GM12878 (cell line): ENCODE measurements around the gene CEP135. TPM values are rescaled to one million over a fixed set of nuclear protein-coding genes. Genes with fewer than 3 reads are reported as not detected.

Experiments
- ATAC-seq: fragments of 200-7000 bp; cut with Tn5 transposase; 3 replicates; pipeline ENCODE4 v1.9.1; 2020; ENCODE audit warnings: mild to moderate bottlenecking, moderate library complexity
- Bru-seq: library from RNA; stranded (reverse); fragments of 400-500 nt; gene quantifications from one replicate; lab custom pipeline; 2021; lab: Mats Ljungman, UMichigan
- BruChase-seq, 2 experiments: library from RNA; stranded (reverse); fragments of 400-500 nt; gene quantifications; one replicate each; lab custom pipeline; 2021; lab: Mats Ljungman, UMichigan
- BruUV-seq: library from RNA; stranded (reverse); fragments of 400-500 nt; replicated peaks from 2 replicates; lab custom pipeline; 2021; lab: Mats Ljungman, UMichigan
- CTCF ChIA-PET: fragments of 300-600 bp; sonication (Branson Sonifier 250); formaldehyde crosslinking; extraction: SDS; loops from one replicate; lab custom pipeline; 2021; ENCODE audit warnings: inconsistent platforms; lab: Yijun Ruan, JAX
- POLR2A ChIA-PET: fragments of 350-600 bp; formaldehyde crosslinking; extraction: SDS; loops from one replicate; lab custom pipeline; 2021; ENCODE audit warnings: inconsistent platforms; lab: Charles Lee
- RAD21 ChIA-PET: fragments of 300-600 bp; sonication (Branson Sonifier 250); formaldehyde crosslinking; loops from one replicate; lab custom pipeline; 2023; ENCODE audit warnings: antibody characterized with exemption; ENCODE audit not compliant: unreplicated experiment; lab: Charles Lee
- SMC1A ChIA-PET: fragments of 300-600 bp; sonication (Branson Sonifier 250); formaldehyde crosslinking; loops from one replicate; lab custom pipeline; 2023; ENCODE audit not compliant: unreplicated experiment, uncharacterized antibody; lab: Charles Lee
- DNase-seq: peaks from one replicate; pipeline ENCODE4 v3.0.0-alpha.2; 2011; ENCODE audit warnings: low read depth, low spot score
- FAIRE-seq: peaks from 3 replicates; lab custom pipeline; 2011; peaks lifted over from hg19 to GRCh38; lab: Jason Lieb, UNC
- H2AFZ ChIP-seq: 2 replicates; pipeline ENCODE4 v1.6.0; 2011; ENCODE audit warnings: low read depth, low read length, control low read depth; ENCODE audit not compliant: control insufficient read depth
- H3K27ac ChIP-seq: 2 replicates; pipeline ENCODE4 v1.5.1; 2011; ENCODE audit warnings: control low read depth; ENCODE audit not compliant: control insufficient read depth, insufficient read depth
- H3K27me3 ChIP-seq, 2 experiments: replicated peaks in 1 of 2; 2 replicates each; pipeline versions ENCODE4 v1.6.0 to v1.6.1; 2011; ENCODE audit warnings: low read length in 1 of 2; ENCODE audit not compliant: control insufficient read depth in 2 of 2, insufficient read depth in 2 of 2
- H3K36me3 ChIP-seq, 2 experiments: 2 replicates each; pipeline ENCODE4 v1.5.1; 2011; ENCODE audit warnings: low read length in 1 of 2; ENCODE audit not compliant: control insufficient read depth in 2 of 2, insufficient read depth in 2 of 2
- H3K4me1 ChIP-seq: 2 replicates; pipeline ENCODE4 v1.6.1; 2011; ENCODE audit warnings: mild to moderate bottlenecking, low read length, moderate library complexity, mixed read lengths; ENCODE audit not compliant: control insufficient read depth, insufficient read depth
- H3K4me2 ChIP-seq: 2 replicates; pipeline ENCODE4 v1.6.0; 2011; ENCODE audit warnings: control low read depth; ENCODE audit not compliant: control insufficient read depth, insufficient read depth
- H3K4me3 ChIP-seq: fragments of 200-600 bp; sonication (generic); 2 replicates; pipeline ENCODE4 v1.5.1; 2016
- H3K79me2 ChIP-seq: 2 replicates; pipeline ENCODE4 v1.6.0; 2011; ENCODE audit warnings: low read length; ENCODE audit not compliant: control insufficient read depth, insufficient read depth
- H3K9ac ChIP-seq: 2 replicates; pipeline ENCODE4 v1.8.0; 2011; ENCODE audit warnings: low read length, control low read depth, mixed read lengths; ENCODE audit not compliant: control insufficient read depth, insufficient read depth
- H3K9me3 ChIP-seq: replicated peaks from 3 replicates; pipeline ENCODE4 v1.5.1; 2011; ENCODE audit warnings: mild to moderate bottlenecking, low read length; ENCODE audit not compliant: control insufficient read depth, insufficient read depth
- H4K20me1 ChIP-seq: 2 replicates; pipeline ENCODE4 v1.6.0; 2011; ENCODE audit not compliant: control insufficient read depth, insufficient read depth
- CREM ChIP-seq: IDR thresholded peaks from 2 replicates; pipeline ENCODE4 v1.6.1; 2014; ENCODE audit warnings: antibody characterized with exemption, low read depth
- GABPA ChIP-seq: IDR thresholded peaks from 2 replicates; pipeline ENCODE4 v1.6.1; 2014; ENCODE audit warnings: antibody characterized with exemption, low read depth, mild to moderate bottlenecking, inconsistent platforms
- NBN ChIP-seq: fragments of 450-650 bp; IDR thresholded peaks from 2 replicates; pipeline ENCODE4 v1.6.1; 2016
- NFXL1 ChIP-seq: fragments of 450-650 bp; IDR thresholded peaks from 2 replicates; pipeline ENCODE4 v1.6.1; 2017; ENCODE audit warnings: antibody characterized with exemption, mild to moderate bottlenecking, borderline replicate concordance
- NR2C2 ChIP-seq: IDR thresholded peaks from 2 replicates; pipeline ENCODE4 v1.6.1; 2011; ENCODE audit warnings: borderline replicate concordance, low read depth; ENCODE audit not compliant: control insufficient read depth, insufficient read length
- PAX5 ChIP-seq: IDR thresholded peaks from 2 replicates; pipeline ENCODE4 v1.6.1; 2011; ENCODE audit warnings: low read depth, low read length, borderline replicate concordance
- POLR2AphosphoS5 ChIP-seq: IDR thresholded peaks from 2 replicates; pipeline ENCODE4 v1.6.1; 2011; ENCODE audit warnings: mild to moderate bottlenecking, low read length, inconsistent platforms
- RBBP5 ChIP-seq: fragments of 200-600 bp; sonication (generic); conservative IDR thresholded peaks from 2 replicates; pipeline ENCODE4 v1.6.1; 2016
- RFX5 ChIP-seq: IDR thresholded peaks from 2 replicates; pipeline ENCODE4 v1.6.1; 2011; ENCODE audit warnings: low read depth, low read length, improper control_type of control experiment
- SKIL ChIP-seq: fragments of 450-650 bp; IDR thresholded peaks from 2 replicates; pipeline ENCODE4 v1.6.1; 2017; ENCODE audit warnings: mild to moderate bottlenecking, low read depth, inconsistent platforms; ENCODE audit not compliant: poor library complexity, severe bottlenecking
- SMAD5 ChIP-seq: IDR thresholded peaks from 2 replicates; pipeline ENCODE4 v1.6.1; 2016; ENCODE audit warnings: antibody characterized with exemption, low read depth
- TAF1 ChIP-seq: IDR thresholded peaks from 2 replicates; pipeline ENCODE4 v1.6.1; 2011; ENCODE audit warnings: mild to moderate bottlenecking, low read depth, low read length, borderline replicate concordance
- ZBED1 ChIP-seq: IDR thresholded peaks from 2 replicates; pipeline ENCODE4 v1.6.1; 2016; ENCODE audit warnings: borderline replicate concordance
- WGBS: methylation state at CpG from one replicate; pipeline ENCODE4 v1.1.6; 2016; ENCODE audit warnings: low lambda C conversion rate; ENCODE audit not compliant: insufficient replicate concordance, insufficient coverage; ENCODE audit errors: missing lambda C conversion rate; 5-methylcytosine and 5-hydroxymethylcytosine counted together
- in situ Hi-C: fragments of 300-500 bp; cut with MboI; formaldehyde crosslinking; loops from 9 replicates; pipeline ENCODE4 v1.14.3; 2018; ENCODE audit warnings: mixed read lengths
- intact Hi-C: fragments of 100-400 bp; cut with micrococcal nuclease; formaldehyde crosslinking; loops from one replicate; pipeline ENCODE4 v1.14.2; 2022; ENCODE audit not compliant: unreplicated experiment
- long read RNA-seq, 2 experiments: library from polyadenylated mRNA; unstranded; transcript quantifications; one replicate each; pipeline ENCODE4 v2.0.0, GENCODE V29; 2019 to 2020
- polyA minus RNA-seq, 3 experiments: library from RNA; depleted of rRNA, polyadenylated mRNA; stranded (reverse); fragments of >200 nt; gene quantifications; 2 replicates each; pipeline ENCODE4 v1.2.3, GENCODE V29; 2011
- polyA plus RNA-seq, 11 experiments: library from polyadenylated mRNA; depleted of rRNA in 4 of 11; unstranded in 6 of 11; stranded (reverse) in 5 of 11; fragments of >200 nt; fragmentation: Nextera tagmentation in 4 of 11; fragmentation: Illumina TruSeq in 1 of 11; extraction: Ambion mirVana in 4 of 11; extraction: Trizol in 1 of 11; gene quantifications; 1 replicate in 1 of 11; 2 replicates in 10 of 11; pipeline versions ENCODE4 v1.2.1 to v1.2.3, GENCODE V29; 2011 to 2016; ENCODE audit warnings: inconsistent platforms in 2 of 11, missing spikeins in 2 of 11, low read depth in 1 of 11
- total RNA-seq, 4 experiments: library from RNA; depleted of rRNA in 3 of 4; stranded (reverse); fragments of >200 nt in 3 of 4; fragmentation: Illumina TruSeq in 1 of 4; extraction: Trizol in 1 of 4; gene quantifications; 2 replicates each; pipeline versions ENCODE4 v1.2.1 to v1.2.3, GENCODE V29; 2013 to 2021

The CEP135 gene
- 65.3 and 67.2 TPM in 2 replicates for total RNA-seq (2013; cell fraction: nucleolus; rRNA removed)
- total RNA-seq (2014; rRNA removed), result 12.2 and 13.5 TPM in 2 replicates
- 13.6 and 13.9 TPM in 2 replicates for total RNA-seq (2014; rRNA removed; fragmentation: Illumina TruSeq; extraction: Trizol)
- 7.4 and 10.4 TPM in 2 replicates for total RNA-seq (2021)
- 2.7 TPM for polyA plus RNA-seq (2011; ENCODE audit: low read depth)
- 12.3 and 22.3 TPM in 2 replicates for polyA plus RNA-seq (2011; rRNA removed)
- polyA plus RNA-seq (2011; cell fraction: cytosol; rRNA removed), result 3.6 and 3.9 TPM in 2 replicates
- 8.6 and 17.2 TPM in 2 replicates for polyA plus RNA-seq (2011; cell fraction: nucleus; rRNA removed)
- polyA plus RNA-seq (2012), result 4.2 and 4.9 TPM in 2 replicates
- 12.8 and 14.8 TPM in 2 replicates for polyA plus RNA-seq (2014; fragmentation: Illumina TruSeq; extraction: Trizol)
- polyA plus RNA-seq (2014; fragmentation: Nextera tagmentation; extraction: Ambion mirVana), result 1 to 10 TPM; 2.9 to 4.5 TPM
- polyA plus RNA-seq (2014; rRNA removed), result 7.9 and 9.9 TPM in 2 replicates
- polyA plus RNA-seq (2016; fragmentation: Nextera tagmentation; extraction: Ambion mirVana), result 1 to 10 TPM; 8.5 to 9.9 TPM
- polyA minus RNA-seq (2011; rRNA and poly(A)+ RNA removed), result 11.3 and 11.6 TPM in 2 replicates
- polyA minus RNA-seq (2011; cell fraction: cytosol; rRNA and poly(A)+ RNA removed), result 4.5 and 5.5 TPM in 2 replicates
- polyA minus RNA-seq (2011; cell fraction: nucleus; rRNA and poly(A)+ RNA removed), result 16.4 and 41.9 TPM in 2 replicates
- Bru-seq, nascent RNA, result percentile 74 among the genes with signal in this experiment
- percentile 77 among the genes with signal in this experiment for BruChase-seq, experiment 1, labeled RNA remaining after a 6-hour chase
- BruChase-seq, experiment 2, labeled RNA remaining after a 2-hour chase, result percentile 77 among the genes with signal in this experiment
- long read RNA-seq, experiment 1, partial matches to known transcripts, result 7 of 8 reads
- long read RNA-seq, experiment 1, other reads (novel, unspliced or antisense), result 1 of 8 reads
- long read RNA-seq, experiment 2, transcript CEP135-202 (6 exons, 2,092 nt), result major isoform, 5 of 140 reads
- long read RNA-seq, experiment 2, partial matches to known transcripts, result 119 of 140 reads
- long read RNA-seq, experiment 2, other reads (novel, unspliced or antisense), result 16 of 140 reads

GRCh38 chr4:55948726-55949481, at the start of gene CEP135:
Gene CEP135, plus strand, starts transcription at chr4:55948945. Its CDS starts 3,186 bp downstream, at chr4:55952131.
- ChIA-PET POLR2A (interaction anchor here (0.6 to 1.5 kb wide), 10 partner anchors 9 to 1022 kb away, joined by 3 to 4 read pairs (median 4); partner anchors contain the start of gene TMEM165), CTCF (interaction anchor here (0.7 to 3.6 kb wide), 33 partner anchors 9 to 888 kb away, joined by 3 to 49 read pairs (median 5); partner anchors contain the start of genes AASDH, PAICS, PPAT and SRD5A3), RAD21 (interaction anchor here (0.6 to 4.6 kb wide), 25 partner anchors 8 to 1029 kb away, joined by 3 to 72 read pairs (median 6); partner anchors contain the start of genes AASDH, EXOC1, NOA1 and PAICS), SMC1A (interaction anchor here (0.7 to 3.1 kb wide), 21 partner anchors 9 to 487 kb away, joined by 3 to 21 read pairs (median 4); partner anchors contain the start of genes AASDH, EXOC1, PAICS and PPAT)
- H3K79me2 ChIP-seq, result peaks cover 30% of the 10 kb centered on the region
- no peaks in the 10 kb centered on the region for H3K9me3 ChIP-seq
- peak; percentile 79 for FAIRE-seq
- no peaks in the 10 kb centered on the region for H3K4me1 ChIP-seq
- H3K4me2 ChIP-seq, result peak within 1 kb of the TSS; percentile 97
- H3K27ac ChIP-seq, result peak within 1 kb of the TSS; percentile 95
- intact Hi-C loops, result loop anchor here (1.0 to 5.0 kb wide), 5 partner anchors 43 to 1028 kb away; partner anchors contain the start of genes AASDH, NOA1 and POLR2B
- H3K27me3 ChIP-seq, result no peaks in the 10 kb centered on the region
- ATAC-seq, result peak; percentile 81
- H3K36me3 ChIP-seq, result 0 out of 4 replicates have a peak, but pooled peaks cover 0 to 2% of the 10 kb centered on the region in 2 experiments
- no peaks in the 10 kb centered on the region for H4K20me1 ChIP-seq
- WGBS, result under 1% methylated on average over 66 of the region's 77 CpGs
- in situ Hi-C loops, result loop anchor here (5.0 to 10.0 kb wide), 2 partner anchors 98 to 346 kb away; a partner anchor contains a TSS
- peak within 1 kb of the TSS; percentile 91 for H2AFZ ChIP-seq
- H3K9ac ChIP-seq, result peak within 1 kb of the TSS; percentile 82
- H3K4me3 ChIP-seq, result peak within 1 kb of the TSS; percentile 76
- no TSS peak for BruUV-seq
- peak; percentile 75 for DNase-seq
- no peak for TF ChIP-seq RBBP5
- no peak for TF ChIP-seq NFXL1
- no peak for TF ChIP-seq ZBED1
- TF ChIP-seq POLR2AphosphoS5, result peak; percentile 81
- TF ChIP-seq TAF1, result peak; percentile 71
- TF ChIP-seq CREM, result no peak
- TF ChIP-seq NBN, result no peak
- TF ChIP-seq PAX5, result no peak
- TF ChIP-seq SMAD5, result peak; percentile 79
- no peak for TF ChIP-seq NR2C2
- TF ChIP-seq RFX5, result peak; percentile 49; the same call in 1 of the 2 replicates
- TF ChIP-seq GABPA, result no peak
- no peak for TF ChIP-seq SKIL
